Colonic mucosa (tissue), 4 donors: ENCODE measurements around the gene SPTSSA. TPM values are rescaled to one million over a fixed set of nuclear protein-coding genes. Genes with fewer than 3 reads are reported as not detected.

ENCODE experiments used
- DNase-seq: peaks from one replicate; pipeline ENCODE4 v3.0.0-alpha.2; 2020
- H3K27ac ChIP-seq: fragments of 200-600 bp; one replicate; pipeline ENCODE4 v1.8.0; 2021
- H3K27me3 ChIP-seq: fragments of 200-600 bp; one replicate; pipeline ENCODE4 v1.8.0; 2021
- H3K36me3 ChIP-seq: fragments of 200-600 bp; one replicate; pipeline ENCODE4 v1.8.0; 2021
- H3K4me1 ChIP-seq: fragments of 200-600 bp; one replicate; pipeline ENCODE4 v1.8.0; 2021; ENCODE audit warnings: mild to moderate bottlenecking
- H3K4me3 ChIP-seq: fragments of 200-600 bp; one replicate; pipeline ENCODE4 v1.8.0; 2021
- H3K9ac ChIP-seq, 2 donors: one replicate each; pipeline ENCODE4 v1.7.0; 2013; ENCODE audit warnings: control low read depth in 2 of 2, low read depth in 2 of 2, low read length in 2 of 2
- H3K9me3 ChIP-seq: fragments of 200-600 bp; one replicate; pipeline ENCODE4 v1.8.0; 2021
- CTCF ChIP-seq: fragments of 200-600 bp; IDR thresholded peaks from one replicate; pipeline ENCODE4 v1.8.0; 2022; ENCODE audit warnings: antibody characterized with exemption, mild to moderate bottlenecking
- intact Hi-C: fragments of 100-400 bp; cut with DNase I; formaldehyde crosslinking; loops from one replicate; pipeline ENCODE4 v1.14.1; 2022
- total RNA-seq, 2 donors: library from RNA; stranded (reverse); fragmentation: NEBNext Ultra II Directional in 1 of 2; extraction: Animal tissue kit (Norgen Biotek cat#: 25700) in 1 of 2; gene quantifications; one replicate each; pipeline ENCODE4 v1.2.1, GENCODE V29; 2021
- donor health status: healthy.
- donor health status: DM: no; HTN: no; CAD: no.
- donor health status: DM: no; HTN: no; CAD: no.

The SPTSSA gene
- total RNA-seq, 2 donors from 2014 or later = 35.3 to 60.9 TPM

- H3K4me1 ChIP-seq = peaks cover 8% of the 10 kb centered on the region
- H3K27ac ChIP-seq = peak overlapping the region; percentile 35
- DNase-seq = peak; percentile 34
- no peaks in the 10 kb centered on the region for H3K36me3 ChIP-seq
- TF ChIP-seq CTCF = no peak
- no peaks in the 10 kb centered on the region for H3K9me3 ChIP-seq
- intact Hi-C loops = no loop called here
- H3K4me3 ChIP-seq = no peak overlapping the region
- H3K27me3 ChIP-seq = no peaks in the 10 kb centered on the region
- no peak overlapping the region for H3K9ac ChIP-seq
These were observed 3.2 kb upstream of the SPTSSA start for GRCh38 chr14:34465069-34465859.

GRCh38 chr14:34463598-34463961 is 1.5 kb upstream of the SPTSSA start:
- Histone ChIP-seq H3K4me3 (no peak overlapping the region), H3K27me3 (no peaks in the 10 kb centered on the region), H3K9ac (no peak overlapping the region), H3K9me3 (no peaks in the 10 kb centered on the region), H3K4me1 (peaks cover 9% of the 10 kb centered on the region), H3K36me3 (no peaks in the 10 kb centered on the region), H3K27ac (no peak overlapping the region)
- DNase-seq = no peak
- intact Hi-C loops = no loop called here
- TF ChIP-seq CTCF = no peak

- Histone ChIP-seq H3K27ac (peak overlapping the region; percentile 87), H3K36me3 (no peaks in the 10 kb centered on the region), H3K4me3 (peak overlapping the region; percentile 58), H3K4me1 (peaks cover 9% of the 10 kb centered on the region), H3K27me3 (no peaks in the 10 kb centered on the region), H3K9ac (peak overlapping the region; percentile 91 to 92), H3K9me3 (no peaks in the 10 kb centered on the region)
- intact Hi-C loops = no loop called here
- DNase-seq = peak; percentile 77
- TF ChIP-seq CTCF = no peak
These were observed 507 bp downstream of the SPTSSA start for GRCh38 chr14:34461334-34462131.

DNA sequence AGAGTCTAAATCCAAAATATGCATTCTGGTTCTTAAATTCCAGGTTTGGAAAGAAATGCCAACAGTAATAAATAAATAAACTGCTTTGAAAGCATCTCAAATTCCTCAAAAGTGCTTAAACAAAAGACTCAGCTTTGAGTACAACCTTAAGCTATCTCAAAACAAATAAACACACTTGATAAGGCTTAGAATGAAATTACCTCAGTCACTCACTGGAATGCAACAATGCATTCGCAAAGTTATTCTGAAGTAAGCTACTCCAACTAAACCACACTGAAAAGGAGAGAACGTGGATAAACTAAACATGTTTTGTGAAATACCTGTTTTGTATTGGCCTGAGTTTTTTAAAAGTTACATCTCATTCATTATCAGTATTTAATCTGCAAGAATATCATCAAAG is 1.2 kb downstream of the SPTSSA start:
- TF ChIP-seq CTCF = no peak
- no peak for DNase-seq
- intact Hi-C loops = no loop called here
- peak overlapping the region; percentile 87 for H3K27ac ChIP-seq
- H3K9ac ChIP-seq = peak overlapping the region in 1 of 2 donors; percentile 92
- H3K4me1 ChIP-seq = peaks cover 9% of the 10 kb centered on the region
- no peaks in the 10 kb centered on the region for H3K9me3 ChIP-seq
- H3K4me3 ChIP-seq = peak overlapping the region; percentile 58
- no peaks in the 10 kb centered on the region for H3K27me3 ChIP-seq
- no peaks in the 10 kb centered on the region for H3K36me3 ChIP-seq

- TF ChIP-seq CTCF = no peak
- Histone ChIP-seq H3K27me3 (no peaks in the 10 kb centered on the region), H3K27ac (no peak overlapping the region), H3K4me3 (peak overlapping the region; percentile 58), H3K36me3 (no peaks in the 10 kb centered on the region), H3K9me3 (no peaks in the 10 kb centered on the region), H3K4me1 (peaks cover 9% of the 10 kb centered on the region), H3K9ac (no peak overlapping the region)
- DNase-seq = no peak
- intact Hi-C loops = no loop called here
These were observed 1.7 kb downstream of the SPTSSA start for GRCh38 chr14:34460295-34460694.
